Measurements from ENCODE around the gene TAS2R38. TPM values are rescaled to one million over a fixed set of nuclear protein-coding genes. Genes with fewer than 3 reads are reported as not detected.

Gene TAS2R38
- total and polyA plus RNA-seq, 7 donors, result not detected

- H3K9me3 ChIP-seq, result no peaks in the 10 kb centered on the region
- H3K4me1 ChIP-seq, result no peaks in the 10 kb centered on the region
- intact Hi-C loops (cut with DNase I), result no loop called here
- TF ChIP-seq POLR2A (IDR thresholded peaks at IDR 0.05) (no peak), EP300 (IDR thresholded peaks at IDR 0.05) (no peak), POLR2AphosphoS5 (IDR thresholded peaks at IDR 0.05) (no peak)
- DNase-seq, result no peak
- no peak overlapping the region for H3K27ac ChIP-seq
- H3K4me3 ChIP-seq, result no peak overlapping the region
- H3K27me3 ChIP-seq, result no peaks in the 10 kb centered on the region
- WGBS, 2 donors, result 82 to 94% methylated on average over 3 of the region's 3 CpGs
- H3K36me3 ChIP-seq, result no peaks in the 10 kb centered on the region
Measured at GRCh38 chr7:142000244-142000643, 26.7 kb upstream of the TAS2R38 start.

- no peak for DNase-seq
- H3K4me1 ChIP-seq, result no peaks in the 10 kb centered on the region
- intact Hi-C loops (cut with DNase I), result no loop called here
- H3K36me3 ChIP-seq, result no peaks in the 10 kb centered on the region
- no peak overlapping the region for H3K27ac ChIP-seq
- WGBS, 2 donors, result 24 to 56% methylated on average over 4 of the region's 4 CpGs
- H3K27me3 ChIP-seq, result no peaks in the 10 kb centered on the region
- TF ChIP-seq POLR2AphosphoS5 (IDR thresholded peaks at IDR 0.05), result no peak
- TF ChIP-seq CTCF (IDR thresholded peaks at IDR 0.05), result no peak
- TF ChIP-seq POLR2A (IDR thresholded peaks at IDR 0.05), result no peak
- TF ChIP-seq EP300 (IDR thresholded peaks at IDR 0.05), result no peak
- no peaks in the 10 kb centered on the region for H3K9me3 ChIP-seq
- H3K4me3 ChIP-seq, result no peak overlapping the region
Measured at GRCh38 chr7:141999058-141999623, 25.6 kb upstream of the TAS2R38 start.

- H3K27me3 ChIP-seq, result no peaks in the 10 kb centered on the region
- H3K4me3 ChIP-seq, result no peak overlapping the region
- TF ChIP-seq EP300 (IDR thresholded peaks at IDR 0.05) (no peak), POLR2A (IDR thresholded peaks at IDR 0.05) (no peak), POLR2AphosphoS5 (IDR thresholded peaks at IDR 0.05) (no peak), CTCF (IDR thresholded peaks at IDR 0.05) (no peak)
- WGBS, 2 donors, result 89 to 95% methylated on average over 1 of the region's 1 CpG
- intact Hi-C loops (cut with DNase I), result no loop called here
- H3K4me1 ChIP-seq, result no peaks in the 10 kb centered on the region
- H3K36me3 ChIP-seq, result no peaks in the 10 kb centered on the region
- DNase-seq, result no peak
- H3K9me3 ChIP-seq, result no peaks in the 10 kb centered on the region
- H3K27ac ChIP-seq, result no peak overlapping the region
Measured at GRCh38 chr7:141993354-141993753, 19.8 kb upstream of the TAS2R38 start.

GRCh38 chr7:141992688-141993087 is 19.1 kb upstream of the TAS2R38 start:
- DNase-seq, result no peak
- H3K9me3 ChIP-seq, result no peaks in the 10 kb centered on the region
- intact Hi-C loops (cut with DNase I), result no loop called here
- H3K27ac ChIP-seq, result no peak overlapping the region
- TF ChIP-seq EP300 (IDR thresholded peaks at IDR 0.05), result no peak
- no peak overlapping the region for H3K4me3 ChIP-seq
- H3K4me1 ChIP-seq, result no peaks in the 10 kb centered on the region
- H3K36me3 ChIP-seq, result no peaks in the 10 kb centered on the region
- 79 to 86% methylated on average over 4 of the region's 4 CpGs for WGBS, 2 donors
- H3K27me3 ChIP-seq, result no peaks in the 10 kb centered on the region

GRCh38 chr7:141992156-141992555 is 18.6 kb upstream of the TAS2R38 start:
- Histone ChIP-seq H3K4me3 (no peak overlapping the region), H3K27ac (no peak overlapping the region), H3K4me1 (no peaks in the 10 kb centered on the region), H3K9me3 (no peaks in the 10 kb centered on the region), H3K27me3 (no peaks in the 10 kb centered on the region), H3K36me3 (no peaks in the 10 kb centered on the region)
- TF ChIP-seq EP300 (IDR thresholded peaks at IDR 0.05), result no peak
- no peak for TF ChIP-seq POLR2AphosphoS5 (IDR thresholded peaks at IDR 0.05)
- no peak for TF ChIP-seq POLR2A (IDR thresholded peaks at IDR 0.05)
- no peak for TF ChIP-seq CTCF (IDR thresholded peaks at IDR 0.05)
- WGBS, 2 donors, result 82 to 84% methylated on average over 2 of the region's 2 CpGs
- intact Hi-C loops (cut with DNase I), result no loop called here
- DNase-seq, result no peak

GRCh38 chr7:141991140-141991539 is 17.6 kb upstream of the TAS2R38 start:
- DNase-seq, result no peak
- TF ChIP-seq CTCF (IDR thresholded peaks at IDR 0.05), result no peak
- TF ChIP-seq POLR2A (IDR thresholded peaks at IDR 0.05), result no peak
- no peak for TF ChIP-seq EP300 (IDR thresholded peaks at IDR 0.05)
- no peak for TF ChIP-seq POLR2AphosphoS5 (IDR thresholded peaks at IDR 0.05)
- no peak overlapping the region for H3K4me3 ChIP-seq
- no peaks in the 10 kb centered on the region for H3K36me3 ChIP-seq
- H3K4me1 ChIP-seq, result no peaks in the 10 kb centered on the region
- no peaks in the 10 kb centered on the region for H3K9me3 ChIP-seq
- H3K27ac ChIP-seq, result no peak overlapping the region
- no peaks in the 10 kb centered on the region for H3K27me3 ChIP-seq
- intact Hi-C loops (cut with DNase I), result no loop called here
- WGBS, 2 donors, result 88 to 92% methylated on average over 6 of the region's 6 CpGs
